ENCODE measurements around the gene PRODH2. TPM values are rescaled to one million over a fixed set of nuclear protein-coding genes. Genes with fewer than 3 reads are reported as not detected.

PRODH2 gene
- total RNA-seq, 1 experiment from 2014 or later: not detected

- no peak overlapping the region for H3K27ac Mint-ChIP-seq
- H3K4me1 Mint-ChIP-seq: peaks cover 12% of the 10 kb centered on the region
- no peak for ATAC-seq
- peaks cover 14% of the 10 kb centered on the region for H3K27me3 Mint-ChIP-seq (ENCODE audit: low read depth)
- ChIA-PET POLR2A (no interaction called here), CTCF (interaction anchor here (0.9 kb wide), 1 partner anchor 24 kb away, joined by 3 read pairs; no protein-coding TSS in a partner anchor)
- no peak for DNase-seq (ENCODE audit: low spot score)
- TF ChIP-seq MLX (CRISPR knock-in tag; IDR thresholded peaks at IDR 0.05): no peak
- TF ChIP-seq PRRX2 (CRISPR knock-in tag; IDR thresholded peaks at IDR 0.05): no peak
- H3K9me3 Mint-ChIP-seq: no peaks in the 10 kb centered on the region
- no peak overlapping the region for H3K4me3 Mint-ChIP-seq
- peaks cover 19% of the 10 kb centered on the region for H3K36me3 Mint-ChIP-seq
These were observed 51.8 kb downstream of the PRODH2 start for GRCh38 chr19:35760711-35761349.

- TF ChIP-seq SP1 (CRISPR knock-in tag; conservative IDR thresholded peaks at IDR 0.05): no peak
- Mint-ChIP-seq H3K9me3 (no peaks in the 10 kb centered on the region), H3K27me3 (ENCODE audit: low read depth) (peaks cover 22% of the 10 kb centered on the region), H3K4me1 (peaks cover 16% of the 10 kb centered on the region), H3K27ac (no peak overlapping the region), H3K4me3 (peak overlapping the region; percentile 94), H3K36me3 (peaks cover 16% of the 10 kb centered on the region)
- DNase-seq (ENCODE audit: low spot score): no peak
- CTCF ChIA-PET: interaction anchor here (1.0 kb wide), 1 partner anchor 25 kb away, joined by 6 read pairs; no protein-coding TSS in a partner anchor
- no peak for ATAC-seq
- POLR2A ChIA-PET: no interaction called here
These were observed 52.9 kb downstream of the PRODH2 start for GRCh38 chr19:35759697-35760096.

- DNase-seq (ENCODE audit: low spot score) (peak; percentile 99), ATAC-seq (peak; percentile 94)
- H3K4me1 Mint-ChIP-seq: peaks cover 16% of the 10 kb centered on the region
- H3K36me3 Mint-ChIP-seq: peaks cover 11% of the 10 kb centered on the region
- H3K4me3 Mint-ChIP-seq: peak within 1 kb of the TSS; percentile 94
- CTCF ChIA-PET: interaction anchor here (0.7 to 2.9 kb wide), 5 partner anchors 9 to 27 kb away, joined by 3 to 13 read pairs (median 5); partner anchors contain the start of genes LIN37, PSENEN and U2AF1L4
- POLR2A ChIA-PET: interaction anchor here (0.7 to 2.5 kb wide), 4 partner anchors 10 to 26 kb away, joined by 3 to 13 read pairs (median 8); partner anchors contain the start of gene LIN37
- H3K9me3 Mint-ChIP-seq: no peaks in the 10 kb centered on the region
- TF ChIP-seq SP1 (CRISPR knock-in tag; conservative IDR thresholded peaks at IDR 0.05) (peak; percentile 49; the same call in 1 of the 2 replicates), JAZF1 (CRISPR knock-in tag; IDR thresholded peaks at IDR 0.05) (no peak), ZNF512 (CRISPR knock-in tag; IDR thresholded peaks at IDR 0.05; ENCODE audit: borderline replicate concordance) (no peak), NFYB (CRISPR knock-in tag; conservative IDR thresholded peaks at IDR 0.05; ENCODE audit: low read depth) (peak; percentile 100), ERG (CRISPR knock-in tag; IDR thresholded peaks at IDR 0.05) (no peak), TEAD4 (CRISPR knock-in tag; IDR thresholded peaks at IDR 0.05) (no peak), MYBL2 (CRISPR knock-in tag; IDR thresholded peaks at IDR 0.05) (no peak; the same call in 1 of the 2 replicates), CDX4 (CRISPR knock-in tag; IDR thresholded peaks at IDR 0.05; ENCODE audit: borderline replicate concordance) (no peak), FOXP4 (CRISPR knock-in tag; IDR thresholded peaks at IDR 0.05) (peak; percentile 54; the same call in 1 of the 2 replicates), ETV6 (CRISPR knock-in tag; IDR thresholded peaks at IDR 0.05) (0 out of 2 replicates have a peak, but pooled peaks have one; percentile 19), FOXK1 (CRISPR knock-in tag; IDR thresholded peaks at IDR 0.05) (0 out of 2 replicates have a peak, but pooled peaks have one; percentile 56), ZNF416 (CRISPR knock-in tag; IDR thresholded peaks at IDR 0.05) (0 out of 2 replicates have a peak, but pooled peaks have one; percentile 51), RELA (CRISPR knock-in tag; IDR thresholded peaks at IDR 0.05; ENCODE audit: borderline replicate concordance) (no peak)
- H3K27ac Mint-ChIP-seq: peak within 1 kb of the TSS; percentile 82
- peaks cover 23% of the 10 kb centered on the region for H3K27me3 Mint-ChIP-seq (ENCODE audit: low read depth)
These were observed 54.7 kb downstream of the PRODH2 start, which contains the start of gene PROSER3 for GRCh38 chr19:35757749-35758608. Gene PROSER3 (plus strand): TSS chr19:35758176. CDS start chr19:35758216, 40 bp downstream.

Data from WTC11 (cell line).